HepG2 (cell line): Measurements from ENCODE around the gene ICAM3. TPM values are rescaled to one million over a fixed set of nuclear protein-coding genes. Genes with fewer than 3 reads are reported as not detected.

ENCODE experiments used
- AHR ChIP-seq: IDR thresholded peaks from 2 replicates; pipeline ENCODE4 v1.6.1; 2018; ENCODE audit warnings: missing genetic modification reagents, missing compliant biosample characterization
- ATAD3A ChIP-seq: sonication (generic); formaldehyde crosslinking; IDR thresholded peaks from 2 replicates; pipeline ENCODE4 v1.4.0; 2020; ENCODE audit warnings: missing genetic modification reagents
- CEBPZ ChIP-seq: IDR thresholded peaks from 2 replicates; pipeline ENCODE4 v1.6.1; 2012; ENCODE audit warnings: low read length, improper control_type of control experiment
- ERF ChIP-seq: IDR thresholded peaks from 2 replicates; pipeline ENCODE4 v1.6.1; 2018; ENCODE audit warnings: missing biosample characterization, missing genetic modification reagents
- KDM4B ChIP-seq: sonication (generic); formaldehyde crosslinking; IDR thresholded peaks from 2 replicates; pipeline ENCODE4 v1.4.0; 2020; ENCODE audit warnings: missing genetic modification reagents
- KLF9 ChIP-seq: IDR thresholded peaks from 2 replicates; pipeline ENCODE4 v1.6.1; 2016; ENCODE audit warnings: low read depth
- NRL ChIP-seq: sonication (generic); formaldehyde crosslinking; IDR thresholded peaks from 2 replicates; pipeline ENCODE4 v1.5.0; 2020; ENCODE audit warnings: missing genetic modification reagents, mild to moderate bottlenecking, moderate library complexity, borderline replicate concordance
- POLR2AphosphoS2 ChIP-seq: IDR thresholded peaks from 2 replicates; pipeline ENCODE4 v1.6.1; 2011; ENCODE audit warnings: low read depth, low read length, improper control_type of control experiment
- TGIF2 ChIP-seq: IDR thresholded peaks from 2 replicates; pipeline ENCODE4 v1.6.1; 2016; ENCODE audit warnings: control low read depth, missing compliant biosample characterization
- THAP8 ChIP-seq: sonication (generic); formaldehyde crosslinking; IDR thresholded peaks from 2 replicates; pipeline ENCODE4 v1.5.1; 2020; ENCODE audit warnings: missing genetic modification reagents, mild to moderate bottlenecking, borderline replicate concordance
- TIGD3 ChIP-seq: sonication (generic); formaldehyde crosslinking; IDR thresholded peaks from 2 replicates; pipeline ENCODE4 v1.5.1; 2020; ENCODE audit warnings: mild to moderate bottlenecking, missing genetic modification reagents, borderline replicate concordance
- ZBTB1 ChIP-seq: sonication (generic); formaldehyde crosslinking; IDR thresholded peaks from 2 replicates; pipeline ENCODE4 v1.4.0; 2020; ENCODE audit warnings: missing genetic modification reagents, borderline replicate concordance
- ZBTB25 ChIP-seq: IDR thresholded peaks from 2 replicates; pipeline ENCODE4 v1.6.1; 2018; ENCODE audit warnings: missing genetic modification reagents
- ZMYM2 ChIP-seq: sonication (generic); formaldehyde crosslinking; IDR thresholded peaks from 2 replicates; pipeline ENCODE4 v1.8.0; 2022; ENCODE audit warnings: mild to moderate bottlenecking, missing genetic modification reagents
- ZMYM3 ChIP-seq: sonication (generic); formaldehyde crosslinking; IDR thresholded peaks from 2 replicates; pipeline ENCODE4 v1.5.1; 2020; ENCODE audit warnings: mild to moderate bottlenecking, missing genetic modification reagents
- ZNF101 ChIP-seq: sonication (generic); formaldehyde crosslinking; IDR thresholded peaks from 2 replicates; pipeline ENCODE4 v1.4.0; 2020; ENCODE audit warnings: mild to moderate bottlenecking, low read depth, missing genetic modification reagents, borderline replicate concordance
- ZNF143 ChIP-seq: sonication (generic); formaldehyde crosslinking; IDR thresholded peaks from 2 replicates; pipeline ENCODE4 v1.4.0; 2020; ENCODE audit warnings: missing genetic modification reagents
- ZNF260 ChIP-seq: sonication (generic); formaldehyde crosslinking; IDR thresholded peaks from 2 replicates; pipeline ENCODE4 v1.4.0; 2020; ENCODE audit warnings: missing genetic modification reagents, low read depth, mild to moderate bottlenecking, borderline replicate concordance
- ZNF530 ChIP-seq: sonication (generic); formaldehyde crosslinking; IDR thresholded peaks from 2 replicates; pipeline ENCODE4 v1.5.0; 2020; ENCODE audit warnings: low read depth, mild to moderate bottlenecking, missing genetic modification reagents
- ZNF569 ChIP-seq: sonication (generic); formaldehyde crosslinking; IDR thresholded peaks from 2 replicates; pipeline ENCODE4 v1.5.0; 2020; ENCODE audit warnings: mild to moderate bottlenecking, missing genetic modification reagents, moderate library complexity, borderline replicate concordance
- ZNF597 ChIP-seq: sonication (generic); formaldehyde crosslinking; IDR thresholded peaks from 2 replicates; pipeline ENCODE4 v1.5.0; 2020; ENCODE audit warnings: missing genetic modification reagents
- ZNF629 ChIP-seq: sonication (generic); formaldehyde crosslinking; conservative IDR thresholded peaks from 2 replicates; pipeline ENCODE4 v1.5.0; 2020; ENCODE audit warnings: missing genetic modification reagents
- polyA plus RNA-seq, 8 experiments: library from polyadenylated mRNA; depleted of rRNA in 3 of 8; stranded (reverse) in 7 of 8; unstranded in 1 of 8; fragments of >200 nt; fragmentation: Illumina TruSeq in 4 of 8; extraction: Trizol in 4 of 8; gene quantifications; 2 replicates each; pipeline versions ENCODE4 v1.2.1 to v1.2.3, GENCODE V29; 2011 to 2016; ENCODE audit warnings: low read depth in 4 of 8, missing spikeins in 1 of 8, mixed read lengths in 1 of 8; ENCODE audit not compliant: insufficient read depth in 1 of 8
- total RNA-seq, 5 experiments: library from RNA; depleted of rRNA; stranded (reverse); fragments of >200 nt; fragmentation: Illumina TruSeq; extraction: Trizol; gene quantifications; 2 replicates each; pipeline ENCODE4 v1.2.3, GENCODE V29; 2016; ENCODE audit warnings: low read depth in 1 of 5

ICAM3 gene
- total and polyA plus RNA-seq, 2 of the 13 experiments (the other 11 are each of a cell fraction or from before 2014, with no cell fraction given): 14.1 to 21.0 TPM

GRCh38 chr19:10332965-10333757 is 6.3 kb downstream of the ICAM3 start, which contains the start of gene RAVER1 (continued):
- TF ChIP-seq TIGD3 (CRISPR knock-in tag) (no peak), TGIF2 (CRISPR knock-in tag) (peak; percentile 84; the same call in 1 of the 2 replicates), NRL (CRISPR knock-in tag) (peak; percentile 57; the same call in 1 of the 2 replicates), AHR (CRISPR knock-in tag) (0 out of 2 replicates have a peak, but pooled peaks have one; percentile 9), ZNF629 (no peak), ZMYM3 (CRISPR knock-in tag) (no peak), POLR2AphosphoS2 (peak; percentile 69; the same call in 1 of the 2 replicates), ZNF569 (CRISPR knock-in tag) (0 out of 2 replicates have a peak, but pooled peaks have one; percentile 8), KDM4B (CRISPR knock-in tag) (no peak), CEBPZ (no peak), THAP8 (CRISPR knock-in tag) (no peak), ZNF101 (CRISPR knock-in tag) (no peak; the same call in 1 of the 2 replicates), ERF (CRISPR knock-in tag) (no peak), ZBTB1 (CRISPR knock-in tag) (no peak), KLF9 (CRISPR knock-in tag) (no peak), ZMYM2 (no peak), ZNF530 (CRISPR knock-in tag) (0 out of 2 replicates have a peak, but pooled peaks have one; percentile 59), ATAD3A (CRISPR knock-in tag) (no peak), ZBTB25 (CRISPR knock-in tag) (peak; percentile 65; the same call in 1 of the 2 replicates), ZNF143 (CRISPR knock-in tag) (peak; percentile 86), ZNF597 (CRISPR knock-in tag) (no peak), ZNF260 (CRISPR knock-in tag) (no peak)
